SK-N-SH treated with all-trans-retinoic acid at 6 μM for 48 hours (cell line): Measurements from ENCODE around the gene PPARD.

Experiments used
- ESRRG ChIP-seq: fragments of 250-450 bp; sonication (Bioruptor Pico); IDR thresholded peaks from 2 replicates; pipeline ENCODE4 v1.6.1; 2021; ENCODE audit warnings: mild to moderate bottlenecking
- OSR1 ChIP-seq: fragments of 250-450 bp; sonication (Bioruptor Pico); IDR thresholded peaks from 2 replicates; pipeline ENCODE4 v1.8.0; 2022; ENCODE audit warnings: moderate library complexity, mild to moderate bottlenecking, inconsistent platforms
- PPARA ChIP-seq: fragments of 250-450 bp; sonication (Bioruptor Pico); IDR thresholded peaks from 2 replicates; pipeline ENCODE4 v1.5.0; 2020; ENCODE audit warnings: mild to moderate bottlenecking, borderline replicate concordance
- SNAI2 ChIP-seq: fragments of 250-450 bp; sonication (Bioruptor Pico); IDR thresholded peaks from 2 replicates; pipeline ENCODE4 v1.5.0; 2020; ENCODE audit warnings: mild to moderate bottlenecking, moderate library complexity
- TCF4 ChIP-seq: fragments of 250-450 bp; sonication (Bioruptor Pico); IDR thresholded peaks from 2 replicates; pipeline ENCODE4 v1.8.0; 2021; ENCODE audit warnings: mild to moderate bottlenecking, moderate library complexity, borderline replicate concordance
- TF ChIP-seq, protein P1 (sequence below): fragments of 250-450 bp; sonication (Bioruptor Pico); IDR thresholded peaks from 2 replicates; pipeline ENCODE4 v1.8.0; 2021; ENCODE audit warnings: low read depth, mild to moderate bottlenecking, moderate library complexity, borderline replicate concordance
- TF ChIP-seq, protein P2 (sequence below): fragments of 250-450 bp; sonication (Bioruptor Pico); IDR thresholded peaks from 2 replicates; pipeline ENCODE4 v1.5.1; 2020; ENCODE audit warnings: low read depth, mild to moderate bottlenecking, moderate library complexity

DNA sequence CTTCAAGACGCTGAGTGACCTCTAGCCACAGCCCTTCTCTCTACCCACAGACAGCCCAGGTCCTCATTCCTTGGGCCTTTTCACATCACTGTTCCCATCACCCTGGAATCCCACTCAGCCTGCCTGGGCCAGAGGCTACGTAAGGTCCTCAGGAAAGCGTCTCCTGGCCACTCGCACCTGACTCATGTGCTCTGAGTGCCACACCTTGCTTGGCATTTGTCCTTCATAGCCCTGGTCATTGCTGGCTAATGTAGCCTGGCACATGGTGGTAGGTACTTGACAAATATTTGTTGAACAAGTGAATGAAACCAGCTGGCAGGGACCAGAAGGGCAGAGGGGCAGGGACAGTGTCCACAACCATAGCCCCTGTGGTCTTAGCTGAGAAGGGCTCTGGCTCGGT lies 59.2 kb downstream of the PPARD start:
- TF ChIP-seq ESRRG (CRISPR knock-in tag) = no peak
- TF ChIP-seq, protein P1, sequence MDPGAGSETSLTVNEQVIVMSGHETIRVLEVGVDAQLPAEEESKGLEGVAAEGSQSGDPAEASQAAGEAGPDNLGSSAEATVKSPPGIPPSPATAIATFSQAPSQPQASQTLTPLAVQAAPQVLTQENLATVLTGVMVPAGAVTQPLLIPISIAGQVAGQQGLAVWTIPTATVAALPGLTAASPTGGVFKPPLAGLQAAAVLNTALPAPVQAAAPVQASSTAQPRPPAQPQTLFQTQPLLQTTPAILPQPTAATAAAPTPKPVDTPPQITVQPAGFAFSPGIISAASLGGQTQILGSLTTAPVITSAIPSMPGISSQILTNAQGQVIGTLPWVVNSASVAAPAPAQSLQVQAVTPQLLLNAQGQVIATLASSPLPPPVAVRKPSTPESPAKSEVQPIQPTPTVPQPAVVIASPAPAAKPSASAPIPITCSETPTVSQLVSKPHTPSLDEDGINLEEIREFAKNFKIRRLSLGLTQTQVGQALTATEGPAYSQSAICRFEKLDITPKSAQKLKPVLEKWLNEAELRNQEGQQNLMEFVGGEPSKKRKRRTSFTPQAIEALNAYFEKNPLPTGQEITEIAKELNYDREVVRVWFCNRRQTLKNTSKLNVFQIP (CRISPR knock-in tag) = no peak
- TF ChIP-seq, protein P2, sequence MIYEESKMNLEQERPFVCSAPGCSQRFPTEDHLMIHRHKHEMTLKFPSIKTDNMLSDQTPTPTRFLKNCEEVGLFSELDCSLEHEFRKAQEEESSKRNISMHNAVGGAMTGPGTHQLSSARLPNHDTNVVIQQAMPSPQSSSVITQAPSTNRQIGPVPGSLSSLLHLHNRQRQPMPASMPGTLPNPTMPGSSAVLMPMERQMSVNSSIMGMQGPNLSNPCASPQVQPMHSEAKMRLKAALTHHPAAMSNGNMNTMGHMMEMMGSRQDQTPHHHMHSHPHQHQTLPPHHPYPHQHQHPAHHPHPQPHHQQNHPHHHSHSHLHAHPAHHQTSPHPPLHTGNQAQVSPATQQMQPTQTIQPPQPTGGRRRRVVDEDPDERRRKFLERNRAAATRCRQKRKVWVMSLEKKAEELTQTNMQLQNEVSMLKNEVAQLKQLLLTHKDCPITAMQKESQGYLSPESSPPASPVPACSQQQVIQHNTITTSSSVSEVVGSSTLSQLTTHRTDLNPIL (CRISPR knock-in tag) = no peak
- TF ChIP-seq PPARA (CRISPR knock-in tag) = no peak
- no peak for TF ChIP-seq SNAI2 (CRISPR knock-in tag)
- TF ChIP-seq OSR1 (CRISPR knock-in tag) = no peak
- TF ChIP-seq TCF4 (CRISPR knock-in tag) = no peak
